HS-5 (cell line): Measurements from ENCODE around the gene BUD31.
"Not testable (repeated sequence)": the region's sequence is repeated elsewhere in the genome, so short reads cannot be mapped to it uniquely, and the experiment has no call there.

Source experiments
- DNase-seq: peaks from one replicate; pipeline ENCODE4 v3.0.0-alpha.2; 2012; ENCODE audit warnings: low read depth

The BUD31 gene

GRCh38 chr7:99380823-99381663, 27.7 kb upstream of the BUD31 start:
- no peak for DNase-seq

- no peak for DNase-seq
Measured at GRCh38 chr7:99381664-99382075, 27.1 kb upstream of the BUD31 start.

- no peak for DNase-seq
Measured at GRCh38 chr7:99383203-99383602, 25.6 kb upstream of the BUD31 start.

- DNase-seq = no peak
Measured at GRCh38 chr7:99383791-99384370, 24.9 kb upstream of the BUD31 start.

GRCh38 chr7:99384523-99384922, 24.2 kb upstream of the BUD31 start:
- DNase-seq = no peak

GRCh38 chr7:99385564-99385963, 23.2 kb upstream of the BUD31 start:
- no peak for DNase-seq

GRCh38 chr7:99386584-99387238, 22.1 kb upstream of the BUD31 start:
- DNase-seq = no peak

- DNase-seq = not testable (repeated sequence)
Measured at GRCh38 chr7:99387239-99387635, 21.5 kb upstream of the BUD31 start.

GRCh38 chr7:99387912-99388311, 20.9 kb upstream of the BUD31 start:
- no peak for DNase-seq

- DNase-seq = no peak
Measured at GRCh38 chr7:99389772-99390171, 19.0 kb upstream of the BUD31 start.

GRCh38 chr7:99390941-99391602, 17.7 kb upstream of the BUD31 start:
- no peak for DNase-seq

GRCh38 chr7:99392046-99392445, 16.7 kb upstream of the BUD31 start:
- no peak for DNase-seq

- DNase-seq = no peak
Measured at GRCh38 chr7:99392659-99393354, 16.0 kb upstream of the BUD31 start.

- no peak for DNase-seq
Measured at GRCh38 chr7:99393355-99394187, 15.2 kb upstream of the BUD31 start.

- DNase-seq = no peak
Measured at GRCh38 chr7:99394188-99394502, 14.6 kb upstream of the BUD31 start.

- DNase-seq = no peak
Measured at GRCh38 chr7:99395616-99396327, 13.0 kb upstream of the BUD31 start.

- DNase-seq = no peak
Measured at GRCh38 chr7:99396418-99397296, 12.1 kb upstream of the BUD31 start.

- DNase-seq = no peak
Measured at GRCh38 chr7:99397297-99397983, 11.3 kb upstream of the BUD31 start.

GRCh38 chr7:99398891-99399445, 9.8 kb upstream of the BUD31 start:
- no peak for DNase-seq
